ENCODE data around the gene ORAI3. TPM values are rescaled to one million over a fixed set of nuclear protein-coding genes. Genes with fewer than 3 reads are reported as not detected.
A peak's percentile ranks its signal among the peaks of the same experiment; 100 is the strongest.

ORAI3 gene
- total and polyA plus RNA-seq, 11 donors: 8.1 to 28.9 (median 11.3) TPM

DNA sequence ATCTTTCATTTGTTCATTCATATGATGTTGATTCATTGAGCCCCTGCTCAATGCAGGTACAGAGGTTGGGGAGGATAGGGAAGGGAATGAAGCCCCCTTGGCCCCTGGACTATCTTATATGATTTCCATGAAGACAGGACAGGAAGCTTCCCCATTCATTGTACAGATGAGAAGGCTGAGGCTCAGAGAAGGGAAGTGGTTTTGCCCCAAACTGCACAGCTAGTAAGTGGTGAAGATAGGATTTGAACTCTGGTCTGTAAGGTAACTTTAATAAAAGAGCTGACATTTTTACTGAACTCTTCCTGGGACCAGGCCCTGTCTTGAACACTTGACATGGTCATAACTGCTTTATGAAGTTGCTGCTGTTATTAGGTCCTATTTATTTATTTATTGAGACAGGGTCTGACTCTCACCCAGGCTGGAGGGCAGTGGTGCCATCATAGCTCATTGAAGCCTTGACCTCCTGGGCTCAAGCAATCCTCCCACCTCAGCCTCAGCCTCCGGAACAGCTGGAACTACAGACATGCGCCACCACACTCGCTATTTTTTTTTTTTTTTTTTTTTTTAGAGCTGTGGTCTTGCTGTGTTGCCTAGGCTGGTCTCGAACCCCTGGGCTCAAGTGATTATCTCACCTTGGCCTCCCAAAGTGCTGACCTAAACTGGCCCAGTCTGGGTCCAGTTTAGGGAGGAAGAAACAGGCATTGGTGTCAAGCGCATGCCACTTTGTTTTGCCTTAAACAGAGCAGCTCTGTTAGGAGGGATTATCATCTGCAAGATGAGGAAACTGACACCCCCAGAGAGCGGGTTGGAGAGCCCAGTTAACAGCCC lies 47.5 kb upstream of the ORAI3 start:
- 40 to 46% (median 45%) methylated on average over 6 of the region's 6 CpGs for WGBS, 4 donors
- ATAC-seq (no peak), DNase-seq (no peak)
- Histone ChIP-seq H3K27ac (peak overlapping the region; percentile 44 to 96 (median 92)), H3K36me3 (no peaks in the 10 kb centered on the region), H3K4me3 (peak overlapping the region in 11 of 12 donors; percentile 32 to 72 (median 63)), H3K4me1 (peaks cover 0 to 42% (median 24%) of the 10 kb centered on the region in 12 donors), H3K9me3 (no peaks in the 10 kb centered on the region), H3K27me3 (no peaks in the 10 kb centered on the region)
- TF ChIP-seq, protein P1, sequence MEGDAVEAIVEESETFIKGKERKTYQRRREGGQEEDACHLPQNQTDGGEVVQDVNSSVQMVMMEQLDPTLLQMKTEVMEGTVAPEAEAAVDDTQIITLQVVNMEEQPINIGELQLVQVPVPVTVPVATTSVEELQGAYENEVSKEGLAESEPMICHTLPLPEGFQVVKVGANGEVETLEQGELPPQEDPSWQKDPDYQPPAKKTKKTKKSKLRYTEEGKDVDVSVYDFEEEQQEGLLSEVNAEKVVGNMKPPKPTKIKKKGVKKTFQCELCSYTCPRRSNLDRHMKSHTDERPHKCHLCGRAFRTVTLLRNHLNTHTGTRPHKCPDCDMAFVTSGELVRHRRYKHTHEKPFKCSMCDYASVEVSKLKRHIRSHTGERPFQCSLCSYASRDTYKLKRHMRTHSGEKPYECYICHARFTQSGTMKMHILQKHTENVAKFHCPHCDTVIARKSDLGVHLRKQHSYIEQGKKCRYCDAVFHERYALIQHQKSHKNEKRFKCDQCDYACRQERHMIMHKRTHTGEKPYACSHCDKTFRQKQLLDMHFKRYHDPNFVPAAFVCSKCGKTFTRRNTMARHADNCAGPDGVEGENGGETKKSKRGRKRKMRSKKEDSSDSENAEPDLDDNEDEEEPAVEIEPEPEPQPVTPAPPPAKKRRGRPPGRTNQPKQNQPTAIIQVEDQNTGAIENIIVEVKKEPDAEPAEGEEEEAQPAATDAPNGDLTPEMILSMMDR (IDR thresholded peaks at IDR 0.05): no peak
- no peak for TF ChIP-seq POLR2A (IDR thresholded peaks at IDR 0.05)
- intact Hi-C loops (cut with DNase I): loop anchor here in 8 of 10 donors (1.0 to 5.0 kb wide), 4 partner anchors 21 to 59 kb away; no protein-coding TSS in a partner anchor

DNA sequence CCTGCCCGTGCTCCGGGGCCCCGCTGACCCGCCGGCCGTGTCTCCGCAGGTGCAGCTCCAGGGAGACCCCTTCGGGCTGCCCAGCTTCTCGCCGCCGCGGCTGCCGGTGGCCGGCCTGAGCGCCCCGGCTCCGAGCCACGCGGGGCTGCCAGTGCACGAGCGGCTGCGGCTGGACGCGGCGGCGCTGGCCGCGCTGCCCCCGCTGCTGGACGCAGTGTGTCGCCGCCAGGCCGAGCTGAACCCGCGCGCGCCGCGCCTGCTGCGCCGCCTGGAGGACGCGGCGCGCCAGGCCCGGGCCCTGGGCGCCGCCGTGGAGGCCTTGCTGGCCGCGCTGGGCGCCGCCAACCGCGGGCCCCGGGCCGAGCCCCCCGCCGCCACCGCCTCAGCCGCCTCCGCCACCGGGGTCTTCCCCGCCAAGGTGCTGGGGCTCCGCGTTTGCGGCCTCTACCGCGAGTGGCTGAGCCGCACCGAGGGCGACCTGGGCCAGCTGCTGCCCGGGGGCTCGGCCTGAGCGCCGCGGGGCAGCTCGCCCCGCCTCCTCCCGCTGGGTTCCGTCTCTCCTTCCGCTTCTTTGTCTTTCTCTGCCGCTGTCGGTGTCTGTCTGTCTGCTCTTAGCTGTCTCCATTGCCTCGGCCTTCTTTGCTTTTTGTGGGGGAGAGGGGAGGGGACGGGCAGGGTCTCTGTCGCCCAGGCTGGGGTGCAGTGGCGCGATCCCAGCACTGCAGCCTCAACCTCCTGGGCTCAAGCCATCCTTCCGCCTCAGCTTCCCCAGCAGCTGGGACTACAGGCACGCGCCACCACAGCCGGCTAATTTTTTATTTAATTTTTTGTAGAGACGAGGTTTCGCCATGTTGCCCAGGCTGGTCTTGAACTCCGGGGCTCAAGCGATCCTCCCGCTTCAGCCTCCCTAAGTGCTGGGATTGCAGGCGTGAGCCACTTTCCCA lies 46.6 kb upstream of the ORAI3 start:
- intact Hi-C loops (cut with DNase I): loop anchor here in 8 of 10 donors (1.0 to 5.0 kb wide), 4 partner anchors 20 to 60 kb away; no protein-coding TSS in a partner anchor
- WGBS, 4 donors: 9 to 30% (median 12%) methylated on average over 30 to 99 of the region's 99 CpGs

DNA sequence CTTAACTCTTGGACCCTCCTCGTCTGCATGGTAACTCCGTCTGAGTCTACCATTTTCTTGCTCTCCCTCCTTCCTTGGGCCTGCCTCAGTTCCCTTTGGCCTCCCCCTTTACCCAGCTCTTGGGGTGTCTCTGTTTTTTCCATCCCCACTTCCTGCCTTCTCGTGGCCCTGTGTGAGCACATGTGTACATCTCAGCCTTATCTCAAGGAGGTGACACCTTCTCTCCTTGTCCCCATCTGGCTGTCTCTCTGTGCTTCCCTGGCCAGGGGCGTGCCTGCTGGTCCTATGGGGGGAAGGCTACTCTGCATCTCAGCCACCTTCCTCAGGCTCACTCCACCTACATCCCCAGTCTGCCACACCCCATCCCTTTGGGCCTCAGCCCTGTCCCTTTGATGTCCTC lies 45.9 kb upstream of the ORAI3 start:
- H3K36me3 ChIP-seq: no peaks in the 10 kb centered on the region
- no peaks in the 10 kb centered on the region for H3K27me3 ChIP-seq
- peak overlapping the region in 8 of 12 donors; percentile 43 to 72 (median 63) for H3K4me3 ChIP-seq
- no peak for DNase-seq
- peak in 1 of 4 donors; percentile 24 for ATAC-seq
- peaks cover 0 to 35% (median 20%) of the 10 kb centered on the region in 12 donors for H3K4me1 ChIP-seq
- H3K9me3 ChIP-seq: no peaks in the 10 kb centered on the region
- 68 to 78% (median 71%) methylated on average over 4 of the region's 4 CpGs for WGBS, 4 donors
- TF ChIP-seq POLR2A (IDR thresholded peaks at IDR 0.05): no peak
- TF ChIP-seq, protein P1 (IDR thresholded peaks at IDR 0.05): no peak
- H3K27ac ChIP-seq: peak overlapping the region; percentile 68 to 96 (median 92)
- intact Hi-C loops (cut with DNase I): loop anchor here in 6 of 10 donors (5.0 kb wide), 2 partner anchors 56 to 61 kb away; no protein-coding TSS in a partner anchor

More for the DNA sequence above, 46.6 kb upstream of the ORAI3 start:
- Histone ChIP-seq H3K36me3 (no peaks in the 10 kb centered on the region), H3K4me3 (peak overlapping the region; percentile 29 to 72 (median 62)), H3K27me3 (no peaks in the 10 kb centered on the region), H3K4me1 (peaks cover 0 to 38% (median 22%) of the 10 kb centered on the region in 12 donors), H3K27ac (peak overlapping the region; percentile 68 to 96 (median 92)), H3K9me3 (no peaks in the 10 kb centered on the region)
- ATAC-seq (peak; percentile 38 to 93 (median 80)), DNase-seq (peak; percentile 74 to 92 (median 79))
- TF ChIP-seq POLR2A (IDR thresholded peaks at IDR 0.05): no peak
- TF ChIP-seq, protein P1 (IDR thresholded peaks at IDR 0.05): peak in 10 of 12 donors; percentile 6 to 58 (median 24)
